Activated naive CD8-positive, alpha-beta T cell treated with anti-CD3 and anti-CD28 coated beads, Interleukin-2, amount 10 ng/mL, durations not matched to agents 7 days and 5 days (primary cell): ENCODE measurements around the gene RAB36. TPM values are rescaled to one million over a fixed set of nuclear protein-coding genes. Genes with fewer than 3 reads are reported as not detected.
A peak's percentile ranks its signal among the peaks of the same experiment; 100 is the strongest.
"Not testable (repeated sequence)": the region's sequence is repeated elsewhere in the genome, so short reads cannot be mapped to it uniquely, and the experiment has no call there.

Source experiments
- ATAC-seq: fragments of 150-1000 bp; cut with Tn5 transposase; one replicate; pipeline ENCODE4 v1.10.0; 2021; ENCODE audit warnings: low read depth, moderate library complexity
- POLR2A ChIA-PET: fragments of 350-600 bp; sonication (Branson Sonifier 250); formaldehyde crosslinking; loops from one replicate; lab custom pipeline; 2021; ENCODE audit warnings: antibody characterized with exemption; lab: Charles Lee
- DNase-seq: peaks from one replicate; pipeline ENCODE4 v3.0.0; 2021
- H3K27ac Mint-ChIP-seq: one replicate; pipeline ENCODE4 v1.8.0; 2022; ENCODE audit warnings: mild to moderate bottlenecking, mixed read lengths
- H3K27me3 Mint-ChIP-seq: one replicate; pipeline ENCODE4 v1.8.0; 2022; ENCODE audit warnings: mild to moderate bottlenecking, moderate library complexity, mixed read lengths
- H3K36me3 Mint-ChIP-seq: one replicate; pipeline ENCODE4 v1.8.0; 2021; ENCODE audit warnings: mild to moderate bottlenecking, mixed read lengths
- H3K4me1 Mint-ChIP-seq: one replicate; pipeline ENCODE4 v1.8.0; 2021; ENCODE audit warnings: mixed read lengths
- H3K4me3 Mint-ChIP-seq: one replicate; pipeline ENCODE4 v1.8.0; 2022; ENCODE audit warnings: mild to moderate bottlenecking, moderate library complexity, mixed read lengths
- H3K9me3 Mint-ChIP-seq: one replicate; pipeline ENCODE4 v1.8.0; 2021; ENCODE audit warnings: mixed read lengths
- total RNA-seq, 2 experiments: library from RNA; stranded (reverse); gene quantifications; one replicate each; pipeline ENCODE4 v1.2.3, GENCODE V29; 2021

RAB36 gene
- total RNA-seq, 2 experiments from 2014 or later = 0.68 to 1.3 TPM

- H3K9me3 Mint-ChIP-seq = no peaks in the 10 kb centered on the region
- peaks cover 3% of the 10 kb centered on the region for H3K27me3 Mint-ChIP-seq
- POLR2A ChIA-PET = no interaction called here
- peak overlapping the region; percentile 56 for H3K27ac Mint-ChIP-seq
- peaks cover 4% of the 10 kb centered on the region for H3K4me1 Mint-ChIP-seq
- ATAC-seq (no peak), DNase-seq (no peak)
- H3K36me3 Mint-ChIP-seq = no peaks in the 10 kb centered on the region
- H3K4me3 Mint-ChIP-seq = no peak overlapping the region
These were observed 16.1 kb upstream of the RAB36 start for GRCh38 chr22:23129149-23129548.

DNA sequence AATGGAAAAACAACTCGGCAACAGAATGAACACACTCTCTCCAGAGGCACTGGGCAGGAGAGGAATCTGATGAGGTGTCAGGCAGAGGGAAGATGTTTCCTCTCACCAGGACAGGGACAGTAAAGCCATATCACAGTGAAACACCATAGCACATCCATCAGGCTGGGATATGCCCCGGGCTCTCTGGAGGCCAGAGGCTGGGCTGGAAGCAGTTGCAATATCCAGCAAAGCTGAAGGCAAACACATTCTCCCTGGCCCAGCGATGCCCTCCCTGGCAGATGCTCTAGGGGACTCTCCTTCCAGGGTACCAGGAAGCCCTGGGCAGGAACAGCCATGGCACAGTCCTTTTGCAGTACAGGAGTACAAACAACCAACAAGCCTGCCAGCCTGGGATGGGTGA, 14.6 kb upstream of the RAB36 start:
- H3K27me3 Mint-ChIP-seq = peaks cover 2% of the 10 kb centered on the region
- ATAC-seq (no peak), DNase-seq (no peak)
- no peak overlapping the region for H3K4me3 Mint-ChIP-seq
- POLR2A ChIA-PET = no interaction called here
- no peak overlapping the region for H3K27ac Mint-ChIP-seq
- peaks cover 4% of the 10 kb centered on the region for H3K4me1 Mint-ChIP-seq
- H3K36me3 Mint-ChIP-seq = no peaks in the 10 kb centered on the region
- no peaks in the 10 kb centered on the region for H3K9me3 Mint-ChIP-seq

GRCh38 chr22:23131931-23132330, 13.3 kb upstream of the RAB36 start:
- no peak for ATAC-seq
- Mint-ChIP-seq H3K36me3 (no peaks in the 10 kb centered on the region), H3K4me1 (peaks cover 6% of the 10 kb centered on the region), H3K9me3 (no peaks in the 10 kb centered on the region), H3K27ac (no peak overlapping the region), H3K27me3 (peaks cover 2% of the 10 kb centered on the region), H3K4me3 (no peak overlapping the region)
- DNase-seq = no peak
- POLR2A ChIA-PET = no interaction called here

GRCh38 chr22:23132376-23133091, 12.7 kb upstream of the RAB36 start:
- no peak for DNase-seq
- Mint-ChIP-seq H3K4me1 (peaks cover 8% of the 10 kb centered on the region), H3K36me3 (no peaks in the 10 kb centered on the region), H3K4me3 (no peak overlapping the region), H3K9me3 (no peaks in the 10 kb centered on the region), H3K27me3 (peaks cover 2% of the 10 kb centered on the region), H3K27ac (no peak overlapping the region)
- POLR2A ChIA-PET = interaction anchor here (1.3 kb wide), 1 partner anchor 13 kb away, joined by 3 read pairs; no protein-coding TSS in a partner anchor
- no peak for ATAC-seq

- POLR2A ChIA-PET = interaction anchor here (0.7 kb wide), 1 partner anchor 15 kb away, joined by 5 read pairs; no protein-coding TSS in a partner anchor
- Mint-ChIP-seq H3K4me3 (no peak overlapping the region), H3K27ac (no peak overlapping the region), H3K4me1 (peaks cover 15% of the 10 kb centered on the region), H3K27me3 (peaks cover 2% of the 10 kb centered on the region), H3K36me3 (no peaks in the 10 kb centered on the region), H3K9me3 (no peaks in the 10 kb centered on the region)
- DNase-seq (no peak), ATAC-seq (no peak)
These were observed 11.4 kb upstream of the RAB36 start for GRCh38 chr22:23133922-23134321.

DNA sequence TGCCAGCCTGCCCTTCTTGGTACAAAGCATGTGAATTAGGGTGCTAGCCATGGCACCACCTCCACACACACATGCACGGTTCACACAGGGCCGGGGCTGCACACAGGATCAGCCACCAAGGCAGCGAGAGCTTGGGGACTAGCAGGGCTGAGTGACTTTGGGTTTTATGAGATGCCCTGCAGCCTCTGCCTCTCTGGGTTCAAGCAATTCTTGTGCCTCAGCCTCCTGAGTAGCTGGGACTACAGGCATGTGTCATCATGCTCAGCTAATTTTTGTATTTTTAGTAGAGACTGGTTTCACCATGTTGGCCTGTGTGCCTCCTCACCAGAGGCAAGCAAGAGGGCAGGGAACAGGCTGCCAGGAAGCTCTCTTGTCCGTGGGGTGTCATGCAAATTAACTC, 8.3 kb upstream of the RAB36 start:
- H3K27me3 Mint-ChIP-seq, ATAC-seq, H3K4me3 Mint-ChIP-seq, H3K9me3 Mint-ChIP-seq, H3K36me3 Mint-ChIP-seq, DNase-seq: not testable (repeated sequence)
- H3K27ac Mint-ChIP-seq = peak overlapping the region; percentile 97
- POLR2A ChIA-PET = interaction anchor here (1.1 to 2.2 kb wide), 2 partner anchors 16 to 44 kb away, joined by 3 to 13 read pairs; partner anchors contain the start of gene BCR
- peaks cover 31% of the 10 kb centered on the region for H3K4me1 Mint-ChIP-seq

GRCh38 chr22:23137468-23137867, 7.8 kb upstream of the RAB36 start:
- H3K27ac Mint-ChIP-seq = peak overlapping the region; percentile 97
- H3K4me3 Mint-ChIP-seq = peak overlapping the region; percentile 73
- no peaks in the 10 kb centered on the region for H3K27me3 Mint-ChIP-seq
- H3K36me3 Mint-ChIP-seq = no peaks in the 10 kb centered on the region
- ATAC-seq (no peak), DNase-seq (no peak)
- H3K4me1 Mint-ChIP-seq = peaks cover 35% of the 10 kb centered on the region
- no peaks in the 10 kb centered on the region for H3K9me3 Mint-ChIP-seq
- POLR2A ChIA-PET = interaction anchor here (1.1 to 2.2 kb wide), 3 partner anchors 17 to 317 kb away, joined by 3 to 13 read pairs (median 3); partner anchors contain the start of gene BCR

- peak; percentile 48 for ATAC-seq
- POLR2A ChIA-PET = interaction anchor here (0.9 to 2.2 kb wide), 5 partner anchors 17 to 319 kb away, joined by 3 to 13 read pairs (median 6); partner anchors contain the start of gene BCR
- no peaks in the 10 kb centered on the region for H3K9me3 Mint-ChIP-seq
- H3K27ac Mint-ChIP-seq = peak overlapping the region; percentile 97
- peaks cover 40% of the 10 kb centered on the region for H3K4me1 Mint-ChIP-seq
- H3K4me3 Mint-ChIP-seq = peak overlapping the region; percentile 73
- no peaks in the 10 kb centered on the region for H3K36me3 Mint-ChIP-seq
- DNase-seq = peak; percentile 56
- no peaks in the 10 kb centered on the region for H3K27me3 Mint-ChIP-seq
These were observed 7.2 kb upstream of the RAB36 start for GRCh38 chr22:23137905-23138561.

- H3K27ac Mint-ChIP-seq = peak overlapping the region; percentile 97
- peaks cover 43% of the 10 kb centered on the region for H3K4me1 Mint-ChIP-seq
- H3K9me3 Mint-ChIP-seq = no peaks in the 10 kb centered on the region
- H3K4me3 Mint-ChIP-seq = peak overlapping the region; percentile 73
- no peaks in the 10 kb centered on the region for H3K36me3 Mint-ChIP-seq
- DNase-seq (no peak), ATAC-seq (no peak)
- POLR2A ChIA-PET = interaction anchor here (0.9 to 2.2 kb wide), 4 partner anchors 20 to 320 kb away, joined by 3 to 13 read pairs (median 6); partner anchors contain the start of gene BCR
- H3K27me3 Mint-ChIP-seq = no peaks in the 10 kb centered on the region
These were observed 6.5 kb upstream of the RAB36 start for GRCh38 chr22:23138584-23139435.

GRCh38 chr22:23140385-23140784, 4.9 kb upstream of the RAB36 start:
- ATAC-seq = no peak
- H3K27me3 Mint-ChIP-seq = no peaks in the 10 kb centered on the region
- no peak overlapping the region for H3K27ac Mint-ChIP-seq
- H3K36me3 Mint-ChIP-seq = peaks cover 2% of the 10 kb centered on the region
- POLR2A ChIA-PET = interaction anchor here (0.7 kb wide), 2 partner anchors 74 to 83 kb away, joined by 3 to 5 read pairs; no protein-coding TSS in a partner anchor
- DNase-seq = no peak
- peaks cover 48% of the 10 kb centered on the region for H3K4me1 Mint-ChIP-seq
- H3K9me3 Mint-ChIP-seq = no peaks in the 10 kb centered on the region
- H3K4me3 Mint-ChIP-seq = no peak overlapping the region

DNA sequence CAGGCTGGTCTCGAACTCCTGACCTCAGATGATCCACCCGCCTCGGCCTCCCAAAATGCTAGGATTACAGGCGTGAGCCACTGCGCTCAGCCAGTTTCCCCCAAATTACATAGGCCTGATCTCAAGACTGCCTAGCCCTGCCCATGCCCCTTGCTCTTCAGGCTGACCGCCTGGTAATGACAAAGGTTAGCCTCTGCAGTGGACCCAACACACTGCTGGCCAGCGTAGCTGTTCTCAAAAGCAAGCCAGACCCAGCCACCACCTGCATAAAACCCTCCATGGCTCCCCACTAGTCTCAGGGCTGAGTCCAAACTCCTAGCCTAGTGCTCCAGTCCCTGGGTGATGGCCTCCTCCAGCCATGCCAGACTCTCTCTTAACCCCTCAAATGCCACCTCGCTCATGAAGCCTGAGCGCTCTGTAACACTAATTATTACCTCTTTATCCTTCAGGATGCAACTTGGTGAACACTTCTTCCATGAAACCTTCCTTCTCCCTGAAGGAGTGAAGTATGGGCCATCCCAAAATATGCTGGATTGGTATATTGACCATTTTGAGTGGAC, 2.7 kb upstream of the RAB36 start:
- Mint-ChIP-seq H3K27me3 (no peaks in the 10 kb centered on the region), H3K36me3 (peaks cover 2% of the 10 kb centered on the region), H3K9me3 (no peaks in the 10 kb centered on the region), H3K4me3 (peak overlapping the region; percentile 75), H3K27ac (peak overlapping the region; percentile 90), H3K4me1 (peaks cover 43% of the 10 kb centered on the region)
- POLR2A ChIA-PET = interaction anchor here (1.4 to 1.9 kb wide), 2 partner anchors 15 to 32 kb away, joined by 3 to 5 read pairs; no protein-coding TSS in a partner anchor
- ATAC-seq (no peak), DNase-seq (no peak)

DNA sequence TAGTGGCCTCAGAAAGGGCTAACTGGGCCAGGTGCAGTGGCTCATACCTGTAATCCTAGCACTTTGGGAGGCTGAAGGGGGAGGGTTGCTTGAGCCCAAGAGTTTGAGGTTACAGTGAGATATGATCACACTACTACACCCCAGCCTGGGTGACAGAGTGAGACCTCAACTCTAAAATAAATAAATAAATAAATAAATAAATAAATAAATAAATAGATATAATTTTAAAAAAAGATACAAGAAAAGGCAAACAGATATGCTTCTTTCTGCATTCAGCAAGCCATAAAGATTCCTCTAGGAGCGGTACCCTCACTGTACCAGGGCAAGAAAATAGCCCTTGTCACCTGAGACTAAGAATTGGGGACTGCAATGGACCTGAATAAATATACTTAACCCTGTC, 2.2 kb upstream of the RAB36 start:
- peak overlapping the region; percentile 90 for H3K27ac Mint-ChIP-seq
- H3K4me3 Mint-ChIP-seq = no peak overlapping the region
- ATAC-seq = no peak
- no peaks in the 10 kb centered on the region for H3K9me3 Mint-ChIP-seq
- H3K36me3 Mint-ChIP-seq = peaks cover 2% of the 10 kb centered on the region
- DNase-seq = no peak
- peaks cover 42% of the 10 kb centered on the region for H3K4me1 Mint-ChIP-seq
- H3K27me3 Mint-ChIP-seq = no peaks in the 10 kb centered on the region
- POLR2A ChIA-PET = interaction anchor here (1.9 kb wide), 1 partner anchor 14 kb away, joined by 5 read pairs; no protein-coding TSS in a partner anchor
